CD4-positive, alpha-beta T cell treated with Interleukin-17A for 1 hour (primary cell): ENCODE measurements around the gene NLRC5.
"Not testable (repeated sequence)": the region's sequence is repeated elsewhere in the genome, so short reads cannot be mapped to it uniquely, and the experiment has no call there.

ENCODE experiments used
- DNase-seq: peaks from one replicate; pipeline ENCODE4 v3.0.0-alpha.2; 2020

Gene NLRC5

GRCh38 chr16:57001026-57001679 is 11.8 kb downstream of the NLRC5 start:
- no peak for DNase-seq

DNA sequence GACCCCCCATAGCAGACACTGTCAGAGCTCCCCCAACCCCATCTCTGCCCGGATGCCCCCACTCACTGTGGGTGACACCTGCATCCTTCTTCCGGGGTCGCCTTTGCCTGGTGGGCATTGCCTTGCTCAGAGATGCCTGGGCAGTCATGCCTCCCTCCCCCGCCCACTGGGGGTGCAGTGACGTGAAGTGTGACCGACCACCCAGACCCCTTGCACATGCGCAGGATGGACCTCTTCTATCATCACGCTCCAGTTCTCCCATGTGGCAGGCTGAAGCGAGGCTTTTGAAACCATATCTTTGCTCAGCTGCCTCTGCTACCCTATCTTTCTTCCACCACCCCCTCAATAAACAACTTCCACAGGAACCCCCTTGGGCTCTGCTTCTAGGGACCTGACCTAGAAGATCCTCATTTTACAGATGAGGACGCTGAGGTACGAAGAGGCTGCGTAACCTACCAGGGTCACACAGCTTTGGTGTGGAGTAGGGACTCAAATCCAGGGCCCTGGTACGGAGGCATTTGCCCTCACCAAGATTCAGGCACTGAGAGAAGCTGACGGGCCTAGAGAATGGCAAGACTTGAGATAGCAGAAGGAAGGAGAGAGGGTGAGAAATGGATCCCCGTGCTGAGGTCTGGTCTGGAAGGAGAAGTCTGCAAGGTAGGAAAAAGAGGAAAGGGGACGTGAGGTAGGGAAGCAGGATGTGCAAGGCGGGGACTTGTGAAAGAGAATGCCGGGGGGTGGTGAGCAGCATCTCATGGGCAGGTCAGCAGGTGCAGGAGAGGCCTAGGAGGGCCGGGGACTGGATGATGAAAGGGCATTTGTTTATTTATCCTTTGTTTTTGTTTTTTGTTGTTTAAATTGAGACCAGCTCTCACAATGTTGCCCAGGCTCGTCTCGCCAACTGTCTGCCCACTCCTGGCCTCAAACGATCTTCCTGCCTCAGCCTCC is 14.4 kb downstream of the NLRC5 start:
- no peak for DNase-seq

DNA sequence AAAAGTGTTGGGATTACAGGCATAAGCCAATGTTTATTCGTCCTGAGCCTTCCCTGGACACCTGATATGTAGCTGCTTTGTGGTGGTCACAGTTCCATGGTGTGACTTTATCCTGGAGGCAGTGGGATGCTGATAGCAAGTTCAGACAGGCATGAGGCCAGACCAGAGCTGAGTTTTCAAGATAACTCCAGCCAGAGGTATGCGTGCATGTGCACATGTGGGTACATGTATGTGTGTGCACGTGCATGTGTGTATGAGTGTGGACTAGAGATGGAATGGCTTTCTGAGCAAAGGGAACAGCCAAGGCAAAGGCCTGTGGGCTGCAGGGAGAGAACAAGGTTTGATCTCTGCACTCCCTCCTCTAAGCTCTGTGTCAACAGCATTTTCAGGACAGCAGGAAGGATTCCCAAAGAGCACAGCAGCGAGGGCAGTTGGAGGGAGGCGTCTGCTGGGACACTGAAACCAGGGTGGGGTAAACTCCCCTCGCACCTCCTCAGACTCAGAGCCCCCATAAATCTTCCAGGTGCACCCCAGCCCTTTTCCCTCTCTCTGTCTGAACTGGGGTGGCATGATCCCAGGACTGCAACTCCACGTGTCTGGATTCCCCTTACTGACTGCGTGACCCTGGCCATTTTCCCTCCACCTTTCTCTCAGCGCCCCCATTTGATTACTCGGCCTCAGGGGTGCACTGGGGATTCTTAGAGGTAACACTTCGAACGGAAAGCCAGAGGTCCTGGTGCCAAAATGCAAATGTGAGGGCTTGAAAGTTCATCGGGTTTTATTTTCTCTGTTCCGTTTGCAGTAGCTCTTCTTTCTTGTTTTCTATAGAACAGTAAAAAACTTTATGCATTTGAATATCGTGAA is 15.3 kb downstream of the NLRC5 start:
- no peak for DNase-seq

DNA sequence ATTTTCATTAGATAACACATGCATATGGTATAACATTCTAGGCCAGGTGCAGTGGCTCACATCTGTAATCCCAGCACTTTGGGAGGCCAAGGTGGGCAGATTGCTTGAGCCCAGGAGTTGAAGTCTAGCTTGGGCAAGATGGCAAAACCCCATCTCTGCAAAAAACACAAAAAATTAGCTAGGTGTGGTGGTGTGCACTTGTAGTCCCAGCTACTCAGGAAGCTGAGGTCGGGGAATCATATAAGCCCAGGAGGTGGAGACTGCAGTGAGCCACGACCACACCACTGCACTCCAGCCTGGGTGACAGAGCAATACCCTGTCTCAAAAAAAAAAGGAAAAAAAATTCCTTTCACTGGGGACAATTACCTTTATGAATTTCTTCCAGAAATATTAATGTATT is 16.2 kb downstream of the NLRC5 start:
- not testable (repeated sequence) for DNase-seq

DNA sequence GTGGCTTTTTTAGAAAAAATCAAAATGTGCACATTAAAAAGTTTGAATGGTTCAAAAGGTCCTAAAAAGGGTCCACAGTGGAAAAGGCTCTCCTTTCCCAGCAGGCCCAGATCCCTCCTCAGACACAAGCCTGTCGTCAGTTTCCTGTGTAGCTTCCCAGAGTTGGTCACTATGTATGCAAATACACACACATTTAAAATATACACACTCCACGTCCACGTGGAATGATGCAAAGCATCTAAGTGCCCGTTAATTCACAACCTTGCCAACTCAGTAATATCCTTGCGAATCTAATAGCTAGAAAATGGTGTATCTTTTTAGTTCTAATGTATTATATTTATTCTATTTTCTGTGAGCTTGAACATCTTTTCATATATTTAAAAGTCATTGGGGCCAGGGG is 17.7 kb downstream of the NLRC5 start:
- no peak for DNase-seq

DNA sequence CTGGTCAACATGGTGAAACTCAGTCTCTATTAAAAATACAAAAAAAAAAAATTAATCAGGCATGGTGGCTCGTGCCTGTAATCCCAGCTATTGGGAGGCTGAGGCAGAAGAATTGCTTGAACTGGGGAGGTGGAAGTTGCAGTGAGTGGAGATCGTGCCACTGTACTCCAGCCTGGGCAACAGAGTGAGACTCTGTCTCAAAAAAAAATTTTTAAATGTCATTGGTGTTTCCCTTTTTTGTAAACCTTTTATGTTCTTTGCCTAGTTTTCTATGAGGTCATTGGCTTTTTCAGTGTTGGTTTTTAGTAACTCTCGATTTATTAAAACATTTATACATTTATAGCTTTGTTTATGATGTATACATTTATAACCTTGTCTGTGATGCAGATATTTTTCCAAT is 18.2 kb downstream of the NLRC5 start:
- no peak for DNase-seq

GRCh38 chr16:57008440-57008839 is 19.1 kb downstream of the NLRC5 start:
- DNase-seq = no peak

- DNase-seq = no peak
Observed at GRCh38 chr16:57009643-57010170, 20.4 kb downstream of the NLRC5 start.

DNA sequence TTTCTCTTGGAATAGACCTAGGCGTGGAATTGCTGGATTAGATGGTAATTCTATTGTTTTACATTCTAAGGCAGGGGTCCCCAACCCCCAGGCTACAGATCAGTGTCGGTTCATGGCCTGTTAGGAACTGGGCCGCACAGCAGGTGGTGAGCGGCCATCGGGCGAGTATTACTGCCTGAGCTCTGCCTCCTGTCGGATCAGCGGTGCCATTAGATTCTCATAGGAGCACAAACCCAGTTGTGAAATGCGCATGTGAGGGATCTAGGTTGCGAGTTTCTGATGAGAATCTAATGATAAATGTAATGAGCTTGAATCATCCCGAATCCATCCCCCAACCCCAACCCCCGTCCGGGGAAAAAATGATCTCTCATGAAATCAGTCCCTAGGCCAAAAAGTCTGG is 23.0 kb downstream of the NLRC5 start:
- no peak for DNase-seq

GRCh38 chr16:57013229-57013628 is 23.9 kb downstream of the NLRC5 start:
- DNase-seq = no peak

GRCh38 chr16:57013902-57014301 is 24.5 kb downstream of the NLRC5 start:
- DNase-seq = no peak

DNA sequence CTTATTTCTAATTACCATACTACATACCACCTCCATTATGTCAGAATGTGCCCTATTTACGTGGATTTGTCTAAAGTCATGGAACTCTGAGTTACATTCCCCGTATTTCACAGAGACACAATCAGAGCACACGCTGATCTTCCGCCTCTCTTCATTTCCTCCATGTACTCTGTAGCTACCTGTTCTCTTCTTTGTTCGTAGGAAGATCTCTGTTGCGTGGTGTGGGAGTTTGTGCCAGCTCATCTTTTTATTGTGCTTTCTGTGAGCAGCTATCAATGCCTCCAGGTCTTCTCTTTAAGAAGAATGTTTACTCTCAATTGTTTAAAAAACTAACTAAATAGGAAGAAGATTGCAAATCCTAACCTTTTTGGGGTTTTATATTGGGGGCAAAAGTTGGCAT is 26.9 kb downstream of the NLRC5 start:
- DNase-seq = no peak

GRCh38 chr16:57016831-57017230 is 27.5 kb downstream of the NLRC5 start:
- DNase-seq = no peak

- no peak for DNase-seq
Observed at GRCh38 chr16:57017251-57017650, 27.9 kb downstream of the NLRC5 start.

DNA sequence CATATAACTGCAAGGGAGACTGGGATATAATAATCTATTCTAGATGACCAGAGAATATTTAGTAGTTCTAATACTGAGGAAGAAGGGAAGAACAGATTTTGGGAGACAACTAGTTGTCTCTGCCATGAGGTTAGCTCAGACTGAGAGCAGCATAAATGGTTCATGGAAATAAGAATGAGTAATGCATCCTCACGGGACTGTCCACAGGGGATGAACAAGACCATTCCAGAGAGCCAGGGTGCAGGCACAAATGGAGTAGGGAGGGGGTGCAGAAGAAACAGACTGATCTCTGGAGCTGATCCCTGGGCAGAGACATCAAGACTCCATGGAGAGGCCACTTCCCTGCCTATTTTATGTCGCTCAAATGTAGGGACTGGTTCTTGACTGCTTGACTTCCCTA is 30.4 kb downstream of the NLRC5 start:
- no peak for DNase-seq

DNA sequence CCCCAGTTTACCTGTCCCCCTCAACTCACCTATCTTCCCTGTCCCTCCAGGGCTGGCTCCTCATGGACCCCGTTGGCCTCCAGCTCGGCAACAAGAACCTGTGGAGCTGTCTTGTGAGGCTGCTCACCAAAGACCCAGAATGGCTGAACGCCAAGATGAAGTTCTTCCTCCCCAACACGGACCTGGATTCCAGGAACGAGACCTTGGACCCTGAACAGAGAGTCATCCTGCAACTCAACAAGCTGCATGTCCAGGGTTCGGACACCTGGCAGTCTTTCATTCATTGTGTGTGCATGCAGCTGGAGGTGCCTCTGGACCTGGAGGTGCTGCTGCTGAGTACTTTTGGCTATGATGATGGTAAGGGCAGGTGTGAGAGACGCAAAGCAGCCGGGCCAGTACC is 31.3 kb downstream of the NLRC5 start:
- DNase-seq = no peak

DNA sequence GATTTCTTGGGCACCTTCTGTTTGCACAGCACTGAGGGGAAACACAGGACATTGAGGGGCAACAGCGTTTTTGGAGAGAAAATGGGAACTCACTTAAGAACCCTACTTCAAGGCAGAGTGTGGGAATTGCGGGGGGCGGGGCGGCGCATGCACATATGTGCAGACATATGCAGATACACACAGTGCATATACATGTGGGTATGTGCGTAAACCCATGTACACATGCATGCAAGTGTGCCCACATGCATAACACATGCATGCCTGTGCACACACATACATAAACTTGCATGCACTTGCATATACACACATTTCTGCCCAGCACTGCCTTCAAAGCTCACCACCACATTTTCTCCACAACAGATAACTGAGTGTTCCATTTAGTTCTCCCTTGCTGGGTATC is 32.4 kb downstream of the NLRC5 start:
- no peak for DNase-seq

DNA sequence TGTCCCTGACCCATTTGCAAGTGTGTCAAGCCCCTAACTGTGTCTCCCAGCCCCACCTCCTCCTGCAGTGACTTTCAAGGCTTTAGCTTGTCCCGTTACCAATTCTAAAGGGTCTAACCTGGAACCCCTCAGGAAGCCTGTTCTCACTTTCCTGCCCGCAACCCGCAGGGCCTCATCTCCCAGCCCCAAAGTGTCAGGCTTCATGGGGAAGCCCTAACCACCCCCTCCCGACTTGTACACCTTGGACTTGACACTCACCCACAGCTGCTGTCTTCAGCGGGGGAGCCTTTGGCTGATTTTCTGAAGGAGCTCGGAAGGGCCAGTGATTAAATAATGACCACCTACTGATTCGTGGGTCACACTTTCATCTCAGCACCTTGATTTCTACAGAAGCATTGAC is 33.1 kb downstream of the NLRC5 start:
- peak; percentile 43 for DNase-seq

DNA sequence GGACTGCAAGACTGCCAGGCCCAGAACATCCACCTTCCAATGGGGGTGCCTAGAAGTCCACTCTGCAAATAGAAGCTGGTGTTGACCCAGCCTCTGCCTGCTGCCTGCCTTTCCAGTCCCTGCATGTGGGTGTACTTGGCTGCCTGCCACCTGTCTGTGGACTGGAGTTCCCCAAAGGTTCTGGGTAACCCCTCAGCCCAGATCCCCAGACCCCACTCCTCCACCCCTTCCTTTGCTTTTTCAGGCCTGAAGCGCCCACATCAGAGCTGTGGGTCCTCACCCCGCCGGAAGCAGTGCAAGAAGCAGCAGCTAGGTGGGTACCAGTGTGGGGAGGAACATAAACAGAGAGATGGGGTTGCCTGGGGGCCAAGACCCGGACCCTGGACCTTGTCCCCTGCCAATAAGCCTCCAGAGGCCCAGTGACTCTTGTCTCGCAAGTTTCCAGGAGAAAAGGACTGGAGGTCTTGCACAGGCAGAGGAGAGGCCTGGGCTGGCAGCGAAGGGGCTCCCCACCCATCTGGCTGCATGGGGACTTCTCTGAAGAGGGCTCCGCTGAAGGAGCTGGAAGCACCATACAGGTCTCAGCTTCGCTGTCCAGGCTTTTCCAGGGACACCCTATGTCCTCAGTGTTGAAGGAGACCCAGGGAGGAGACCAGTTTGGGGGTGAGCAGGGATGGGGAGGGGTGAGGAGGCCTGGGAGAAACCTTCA is 34.3 kb downstream of the NLRC5 start:
- peak; percentile 86 for DNase-seq

DNA sequence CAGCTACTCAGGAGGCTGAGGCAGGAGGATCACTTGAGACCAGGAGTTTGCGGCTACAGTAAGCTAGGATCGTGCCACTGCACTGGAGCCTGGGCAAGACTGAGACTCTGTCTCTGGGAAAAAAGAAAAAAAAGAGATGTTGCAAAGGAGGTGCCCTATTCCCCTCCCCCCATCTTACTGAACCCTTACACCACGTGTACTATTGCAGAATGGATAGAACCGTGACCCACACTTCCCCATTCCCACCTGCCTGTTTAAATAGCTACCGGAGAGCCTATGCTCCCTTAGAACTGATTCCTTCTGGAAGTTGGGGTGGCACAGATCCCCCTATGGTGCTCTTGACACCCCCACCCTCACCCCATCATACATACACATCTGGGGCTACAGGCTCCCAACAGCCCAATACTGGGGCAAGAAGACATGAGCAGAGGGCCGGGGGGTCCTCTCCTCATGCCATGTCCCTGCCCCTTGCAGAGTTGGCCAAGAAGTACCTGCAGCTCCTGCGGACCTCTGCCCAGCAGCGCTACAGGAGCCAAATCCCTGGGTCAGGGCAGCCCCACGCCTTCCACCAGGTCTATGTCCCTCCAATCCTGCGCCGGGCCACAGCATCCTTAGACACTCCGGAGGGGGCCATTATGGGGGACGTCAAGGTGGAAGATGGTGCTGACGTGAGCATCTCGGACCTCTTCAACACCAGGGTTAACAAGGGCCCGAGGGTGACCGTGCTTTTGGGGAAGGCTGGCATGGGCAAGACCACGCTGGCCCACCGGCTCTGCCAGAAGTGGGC is 35.7 kb downstream of the NLRC5 start:
- DNase-seq = no peak

GRCh38 chr16:57025941-57026777 is 36.8 kb downstream of the NLRC5 start:
- no peak for DNase-seq
